Stimulated activated naive CD8-positive, alpha-beta T cell treated with anti-CD3 and anti-CD28 coated beads, Interleukin-15, Interleukin-2, amounts not matched to agents 100 ng/mL and 50 ng/mL, for 24 hours (primary cell): ENCODE measurements around the gene LMNTD1.

ENCODE experiments used
- H3K27ac Mint-ChIP-seq: one replicate; pipeline ENCODE4 v1.8.0; 2021; ENCODE audit warnings: mild to moderate bottlenecking, mixed read lengths
- H3K27me3 Mint-ChIP-seq: one replicate; pipeline ENCODE4 v1.8.0; 2021; ENCODE audit warnings: mixed read lengths
- H3K36me3 Mint-ChIP-seq: one replicate; pipeline ENCODE4 v1.8.0; 2021; ENCODE audit warnings: low read depth, mixed read lengths
- H3K4me1 Mint-ChIP-seq: one replicate; pipeline ENCODE4 v1.8.0; 2021; ENCODE audit warnings: low read depth, mixed read lengths
- H3K4me3 Mint-ChIP-seq: one replicate; pipeline ENCODE4 v1.8.0; 2021; ENCODE audit warnings: mild to moderate bottlenecking, mixed read lengths
- H3K9me3 Mint-ChIP-seq: one replicate; pipeline ENCODE4 v1.8.0; 2021; ENCODE audit warnings: mixed read lengths

Gene LMNTD1

GRCh38 chr12:25521625-25522256 is 31.3 kb downstream of the LMNTD1 start:
- Mint-ChIP-seq H3K27me3 (no peaks in the 10 kb centered on the region), H3K4me3 (no peak overlapping the region), H3K27ac (no peak overlapping the region), H3K9me3 (peaks cover 4% of the 10 kb centered on the region), H3K4me1 (peaks cover 11% of the 10 kb centered on the region), H3K36me3 (no peaks in the 10 kb centered on the region)

DNA sequence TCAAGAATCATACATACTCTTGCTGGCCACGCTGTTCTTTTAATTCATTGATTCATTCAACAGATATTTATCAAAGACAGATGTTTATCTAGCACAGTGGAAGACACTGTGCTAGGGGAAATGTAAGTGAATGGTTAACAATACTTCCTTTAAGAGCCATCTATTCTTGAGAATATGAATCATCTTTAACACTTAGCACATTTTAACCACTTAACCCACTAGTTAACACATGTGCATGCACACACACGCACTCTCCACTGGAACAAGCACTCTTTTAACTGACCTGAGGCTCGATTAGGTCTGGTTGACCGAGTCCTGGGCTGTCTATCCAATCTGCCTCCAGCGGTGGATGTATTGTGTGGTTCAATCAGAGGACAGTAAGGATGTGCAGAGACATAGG is 34.6 kb downstream of the LMNTD1 start:
- H3K27me3 Mint-ChIP-seq, result peaks cover 8% of the 10 kb centered on the region
- H3K9me3 Mint-ChIP-seq, result peaks cover 8% of the 10 kb centered on the region
- H3K4me3 Mint-ChIP-seq, result no peak overlapping the region
- H3K4me1 Mint-ChIP-seq, result peaks cover 11% of the 10 kb centered on the region
- H3K36me3 Mint-ChIP-seq, result no peaks in the 10 kb centered on the region
- no peak overlapping the region for H3K27ac Mint-ChIP-seq

GRCh38 chr12:25504744-25505143 is 48.3 kb downstream of the LMNTD1 start:
- H3K36me3 Mint-ChIP-seq, result no peaks in the 10 kb centered on the region
- H3K27ac Mint-ChIP-seq, result no peak overlapping the region
- no peak overlapping the region for H3K4me3 Mint-ChIP-seq
- no peaks in the 10 kb centered on the region for H3K4me1 Mint-ChIP-seq
- no peaks in the 10 kb centered on the region for H3K9me3 Mint-ChIP-seq
- peaks cover 3% of the 10 kb centered on the region for H3K27me3 Mint-ChIP-seq

DNA sequence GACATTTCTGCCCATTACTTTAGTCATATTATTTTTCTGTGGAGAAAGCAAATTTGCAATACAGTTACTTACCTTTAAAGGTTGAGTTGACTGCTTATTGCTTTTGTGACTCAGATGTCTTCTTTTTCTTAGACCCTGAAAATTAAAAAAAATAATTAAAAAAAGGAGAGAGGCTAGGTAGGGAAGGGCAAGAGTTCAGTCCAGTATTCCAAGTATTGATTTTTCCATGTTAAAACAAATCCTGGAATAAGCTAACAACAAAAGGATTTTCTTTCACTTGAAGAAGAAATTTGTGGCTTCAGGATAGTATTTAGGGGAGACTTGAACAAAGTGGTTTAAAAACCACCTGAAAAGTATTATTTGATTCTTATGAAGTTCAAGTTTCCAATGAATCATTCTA is 49.4 kb downstream of the LMNTD1 start:
- Mint-ChIP-seq H3K4me3 (no peak overlapping the region), H3K27ac (no peak overlapping the region), H3K9me3 (no peaks in the 10 kb centered on the region), H3K4me1 (no peaks in the 10 kb centered on the region), H3K36me3 (no peaks in the 10 kb centered on the region), H3K27me3 (no peaks in the 10 kb centered on the region)

- Mint-ChIP-seq H3K27me3 (no peaks in the 10 kb centered on the region), H3K9me3 (peaks cover 3% of the 10 kb centered on the region), H3K27ac (no peak overlapping the region), H3K4me1 (no peaks in the 10 kb centered on the region), H3K4me3 (no peak overlapping the region), H3K36me3 (no peaks in the 10 kb centered on the region)
Observed at GRCh38 chr12:25502596-25502995, 50.5 kb downstream of the LMNTD1 start.

GRCh38 chr12:25502118-25502517 is 51.0 kb downstream of the LMNTD1 start:
- H3K27ac Mint-ChIP-seq, result no peak overlapping the region
- no peak overlapping the region for H3K4me3 Mint-ChIP-seq
- H3K36me3 Mint-ChIP-seq, result no peaks in the 10 kb centered on the region
- H3K4me1 Mint-ChIP-seq, result no peaks in the 10 kb centered on the region
- no peaks in the 10 kb centered on the region for H3K27me3 Mint-ChIP-seq
- peaks cover 3% of the 10 kb centered on the region for H3K9me3 Mint-ChIP-seq

GRCh38 chr12:25501549-25501948 is 51.5 kb downstream of the LMNTD1 start:
- H3K9me3 Mint-ChIP-seq, result peaks cover 3% of the 10 kb centered on the region
- H3K4me3 Mint-ChIP-seq, result no peak overlapping the region
- peaks cover 3% of the 10 kb centered on the region for H3K4me1 Mint-ChIP-seq
- H3K27ac Mint-ChIP-seq, result no peak overlapping the region
- no peaks in the 10 kb centered on the region for H3K36me3 Mint-ChIP-seq
- H3K27me3 Mint-ChIP-seq, result no peaks in the 10 kb centered on the region

- Mint-ChIP-seq H3K27me3 (no peaks in the 10 kb centered on the region), H3K9me3 (peaks cover 3% of the 10 kb centered on the region), H3K4me1 (peaks cover 10% of the 10 kb centered on the region), H3K27ac (no peak overlapping the region), H3K36me3 (no peaks in the 10 kb centered on the region), H3K4me3 (no peak overlapping the region)
Observed at GRCh38 chr12:25500651-25501050, 52.4 kb downstream of the LMNTD1 start.

- Mint-ChIP-seq H3K4me3 (no peak overlapping the region), H3K9me3 (peaks cover 3% of the 10 kb centered on the region), H3K27me3 (no peaks in the 10 kb centered on the region), H3K27ac (no peak overlapping the region), H3K4me1 (peaks cover 10% of the 10 kb centered on the region), H3K36me3 (no peaks in the 10 kb centered on the region)
Observed at GRCh38 chr12:25497021-25497420, 56.1 kb downstream of the LMNTD1 start.

- Mint-ChIP-seq H3K27ac (no peak overlapping the region), H3K27me3 (no peaks in the 10 kb centered on the region), H3K4me3 (no peak overlapping the region)
Observed at GRCh38 chr12:25496098-25496587, 56.9 kb downstream of the LMNTD1 start.

GRCh38 chr12:25495331-25496097 is 57.6 kb downstream of the LMNTD1 start:
- peaks cover 10% of the 10 kb centered on the region for H3K4me1 Mint-ChIP-seq
- H3K27me3 Mint-ChIP-seq, result no peaks in the 10 kb centered on the region
- peaks cover 3% of the 10 kb centered on the region for H3K9me3 Mint-ChIP-seq
- no peaks in the 10 kb centered on the region for H3K36me3 Mint-ChIP-seq
- no peak overlapping the region for H3K4me3 Mint-ChIP-seq
- no peak overlapping the region for H3K27ac Mint-ChIP-seq

More at GRCh38 chr12:25496098-25496587, 56.9 kb downstream of the LMNTD1 start:
- H3K9me3 Mint-ChIP-seq, result peaks cover 3% of the 10 kb centered on the region
- no peaks in the 10 kb centered on the region for H3K36me3 Mint-ChIP-seq
- peaks cover 10% of the 10 kb centered on the region for H3K4me1 Mint-ChIP-seq

DNA sequence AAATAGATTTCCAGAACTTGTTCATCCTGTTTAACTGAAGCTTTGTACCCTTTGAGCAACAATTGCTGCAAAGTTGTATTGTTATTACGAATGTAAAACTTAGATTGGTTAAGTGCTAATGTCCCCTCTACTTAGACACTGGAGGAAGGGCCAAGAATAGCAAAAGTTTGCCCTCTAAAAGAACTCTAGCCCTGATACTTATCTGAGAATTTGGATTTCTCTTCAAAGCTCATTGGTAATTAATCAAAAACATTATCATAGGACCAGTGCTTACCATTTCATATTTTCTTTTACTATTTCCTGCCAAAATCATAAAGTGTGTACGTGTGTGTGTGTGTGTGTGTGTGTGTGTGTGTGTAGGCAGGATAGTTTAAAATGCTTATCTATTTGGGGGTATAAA is 58.2 kb downstream of the LMNTD1 start:
- H3K27ac Mint-ChIP-seq, result no peak overlapping the region
- peaks cover 3% of the 10 kb centered on the region for H3K9me3 Mint-ChIP-seq
- peaks cover 10% of the 10 kb centered on the region for H3K4me1 Mint-ChIP-seq
- no peak overlapping the region for H3K4me3 Mint-ChIP-seq
- H3K27me3 Mint-ChIP-seq, result no peaks in the 10 kb centered on the region
- H3K36me3 Mint-ChIP-seq, result no peaks in the 10 kb centered on the region

DNA sequence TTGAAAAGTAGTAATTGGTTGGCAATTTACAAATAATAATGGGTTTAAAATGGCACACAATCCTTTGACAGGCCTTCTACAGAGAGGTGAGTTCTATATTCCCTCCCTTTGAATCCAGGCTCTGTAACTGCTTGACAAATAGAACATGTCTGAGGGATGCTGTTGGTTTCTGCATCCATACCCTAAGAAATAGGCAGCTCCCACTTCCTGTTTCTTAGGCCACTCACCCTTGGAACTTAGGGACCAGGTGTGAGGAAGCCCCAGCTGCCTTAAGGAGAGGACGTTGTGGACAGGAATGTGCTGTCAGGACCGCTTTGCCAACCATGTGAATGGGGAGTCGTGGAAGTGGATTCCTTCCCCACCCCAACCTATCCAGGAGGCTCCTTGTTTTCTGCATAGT is 59.4 kb downstream of the LMNTD1 start:
- Mint-ChIP-seq H3K9me3 (peaks cover 3% of the 10 kb centered on the region), H3K36me3 (no peaks in the 10 kb centered on the region), H3K4me1 (peaks cover 10% of the 10 kb centered on the region), H3K27me3 (no peaks in the 10 kb centered on the region), H3K4me3 (no peak overlapping the region), H3K27ac (no peak overlapping the region)

DNA sequence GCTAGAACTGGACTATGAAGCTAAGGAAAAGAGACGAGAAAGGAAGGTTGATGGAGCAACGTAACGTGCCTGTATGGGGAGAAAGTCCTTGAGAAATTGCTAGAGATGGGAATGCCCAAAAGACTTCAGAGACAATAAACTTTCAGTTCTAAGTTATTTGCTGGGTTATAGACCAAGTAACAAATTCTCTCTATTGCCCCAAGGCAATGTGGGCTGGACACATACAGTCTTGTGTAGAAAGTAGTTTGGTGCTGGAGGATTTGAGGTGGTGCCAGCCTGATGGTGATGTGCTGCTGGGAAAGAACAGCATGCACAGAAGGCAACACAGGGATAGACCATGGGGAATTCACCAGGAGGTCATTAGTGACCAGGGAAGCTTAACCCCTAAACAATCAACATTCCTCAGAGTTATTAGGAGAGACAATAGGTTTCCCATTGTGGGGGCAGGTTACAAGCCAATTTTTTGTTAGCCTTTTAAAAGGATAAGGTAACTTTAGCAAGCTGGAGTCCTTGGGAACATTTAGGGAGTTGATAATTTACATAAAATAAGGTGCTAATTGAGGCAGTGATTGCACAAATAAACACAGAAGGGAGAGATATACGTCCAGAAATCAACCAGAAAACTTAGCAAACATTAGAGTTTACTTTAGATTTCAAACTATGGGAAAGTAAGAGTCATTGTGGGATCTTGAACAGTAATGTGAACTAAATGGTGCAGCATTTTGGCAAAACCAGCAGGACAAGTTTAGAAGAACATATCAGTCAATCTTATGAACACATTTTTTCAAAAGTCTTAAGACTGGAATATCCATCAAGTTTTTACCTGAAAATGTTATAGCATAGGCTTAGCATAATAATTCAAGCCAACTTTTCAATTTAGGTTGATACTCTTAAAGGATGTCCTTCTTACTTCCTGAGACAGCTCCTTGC is 61.4 kb downstream of the LMNTD1 start:
- Mint-ChIP-seq H3K9me3 (no peaks in the 10 kb centered on the region), H3K27me3 (no peaks in the 10 kb centered on the region), H3K4me1 (peaks cover 8% of the 10 kb centered on the region), H3K4me3 (no peak overlapping the region), H3K36me3 (no peaks in the 10 kb centered on the region), H3K27ac (no peak overlapping the region)
